ENCODE data around the gene ST3GAL2.
A peak's percentile ranks its signal among the peaks of the same experiment; 100 is the strongest.

ST3GAL2 gene

GRCh38 chr16:70437582-70438557 lies 1.0 kb downstream of the ST3GAL2 start:
- peak; percentile 70 for DNase-seq

DNA sequence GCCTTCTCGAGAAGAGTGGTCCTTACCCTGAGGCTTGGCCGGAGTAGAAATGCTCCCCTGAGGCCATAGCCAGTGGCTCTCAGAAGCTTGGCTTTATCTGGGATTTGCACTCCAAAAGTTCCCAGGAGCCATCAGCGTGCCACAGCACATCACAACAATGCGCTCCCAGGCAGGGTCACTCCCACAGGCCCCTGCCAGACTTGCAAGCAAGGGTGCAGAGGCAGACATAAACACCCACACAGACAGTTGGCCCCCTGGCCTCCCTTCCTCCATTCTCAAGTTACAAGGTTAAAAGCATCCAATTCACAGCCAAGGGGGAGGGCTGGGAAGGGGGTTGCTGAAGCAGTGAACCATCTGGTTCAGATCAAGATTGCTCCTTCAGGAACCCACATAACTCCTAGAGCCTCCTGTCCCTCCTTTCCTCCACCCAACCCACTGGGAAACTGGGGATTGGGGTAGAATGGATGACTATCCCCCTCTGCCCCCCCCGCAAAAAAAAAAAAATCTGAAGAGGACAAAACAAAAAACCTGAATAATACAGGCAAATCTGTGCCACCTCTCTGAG lies 1.8 kb downstream of the ST3GAL2 start:
- no peak for DNase-seq

DNA sequence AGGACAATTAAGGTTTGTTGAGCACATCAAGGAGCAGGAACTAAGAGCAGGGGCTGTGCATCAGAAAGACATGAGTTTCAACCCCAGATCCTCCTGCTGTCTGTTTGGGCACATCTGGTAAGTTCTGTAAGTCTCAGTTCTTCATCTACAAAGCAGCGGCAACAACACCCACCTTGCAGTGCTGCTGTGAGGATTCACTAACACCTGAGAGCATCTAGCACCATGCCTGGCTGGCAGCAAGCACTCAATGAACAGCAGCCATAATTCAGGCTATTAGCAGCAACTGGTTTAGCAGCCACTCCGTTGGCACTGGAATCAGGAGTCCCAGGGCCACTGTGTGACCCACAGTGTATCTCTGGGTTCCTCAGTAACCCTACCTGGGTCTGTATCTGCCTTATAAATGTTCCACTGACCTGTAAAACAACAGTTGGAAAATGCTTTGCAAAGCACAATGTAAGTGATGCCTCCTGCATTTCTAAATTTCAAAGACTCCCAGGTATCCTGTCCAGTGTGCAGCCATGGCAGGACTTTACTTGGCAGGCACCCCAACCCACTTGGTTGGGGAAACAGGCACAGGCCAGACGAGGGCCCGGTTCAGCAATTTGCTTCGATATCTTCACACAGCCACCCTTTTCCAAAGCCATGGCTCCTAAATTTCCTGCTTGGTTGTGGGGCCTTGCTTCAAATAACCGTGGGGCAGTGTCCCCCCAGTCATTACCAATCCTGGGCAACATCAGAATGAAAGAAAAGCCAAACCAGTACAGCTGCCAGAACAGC lies 4.2 kb downstream of the ST3GAL2 start:
- no peak for DNase-seq

- peak; percentile 40 for DNase-seq
Observed at GRCh38 chr16:70433458-70434103, 5.3 kb downstream of the ST3GAL2 start.

DNA sequence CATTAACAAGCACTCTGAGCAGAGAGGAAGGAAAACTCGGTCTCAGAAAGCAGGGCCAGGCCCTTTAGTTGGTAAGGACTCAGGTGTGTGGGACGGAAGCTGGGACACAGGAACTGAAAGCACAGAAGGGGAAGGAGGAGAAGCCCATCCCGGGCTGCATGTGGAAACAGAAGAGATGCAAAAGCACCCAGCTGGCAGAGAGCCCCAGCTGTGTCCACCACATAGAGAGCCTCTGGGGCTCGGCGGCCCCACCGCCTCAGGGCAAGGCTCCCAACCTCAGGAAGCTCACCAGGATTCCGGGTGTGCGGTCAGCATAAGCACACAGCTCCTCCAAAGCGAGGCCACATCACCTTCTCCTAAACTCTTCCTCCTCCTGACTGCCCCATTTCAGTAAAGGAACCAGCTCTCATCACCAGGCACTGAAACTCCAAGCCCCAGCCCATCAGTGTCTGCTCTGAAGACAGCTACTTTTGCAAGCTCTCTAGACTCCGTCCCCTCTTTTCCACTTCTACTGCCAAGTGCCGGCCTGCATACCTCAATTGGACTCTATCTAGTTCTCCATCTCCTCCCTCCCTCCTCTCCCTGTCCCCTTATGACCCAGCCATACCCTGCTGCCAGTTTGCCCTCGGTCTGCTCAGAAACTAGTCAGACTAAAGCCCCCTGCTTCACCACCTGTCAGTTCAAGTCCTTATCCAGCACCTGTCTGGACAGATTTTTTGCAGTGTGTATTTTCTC lies 6.0 kb downstream of the ST3GAL2 start:
- peak; percentile 78 for DNase-seq

DNA sequence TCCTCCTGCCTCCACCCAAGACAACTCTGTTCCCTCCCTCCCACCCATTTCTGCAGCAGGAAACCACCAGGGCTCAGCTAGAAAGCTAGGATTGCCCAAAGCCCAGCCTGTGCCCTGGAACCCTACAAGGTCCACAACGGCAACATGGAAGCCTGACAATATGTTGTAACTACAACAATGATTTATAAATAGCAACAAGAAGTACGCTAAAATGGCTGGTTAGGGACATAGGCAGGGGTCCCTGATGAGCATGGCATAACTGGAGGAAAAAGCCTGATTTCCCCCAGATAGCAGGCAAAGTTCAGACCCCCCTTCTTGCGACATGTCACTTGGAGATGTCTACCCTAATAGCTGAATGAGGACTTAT lies 6.6 kb downstream of the ST3GAL2 start:
- peak; percentile 49 for DNase-seq

DNA sequence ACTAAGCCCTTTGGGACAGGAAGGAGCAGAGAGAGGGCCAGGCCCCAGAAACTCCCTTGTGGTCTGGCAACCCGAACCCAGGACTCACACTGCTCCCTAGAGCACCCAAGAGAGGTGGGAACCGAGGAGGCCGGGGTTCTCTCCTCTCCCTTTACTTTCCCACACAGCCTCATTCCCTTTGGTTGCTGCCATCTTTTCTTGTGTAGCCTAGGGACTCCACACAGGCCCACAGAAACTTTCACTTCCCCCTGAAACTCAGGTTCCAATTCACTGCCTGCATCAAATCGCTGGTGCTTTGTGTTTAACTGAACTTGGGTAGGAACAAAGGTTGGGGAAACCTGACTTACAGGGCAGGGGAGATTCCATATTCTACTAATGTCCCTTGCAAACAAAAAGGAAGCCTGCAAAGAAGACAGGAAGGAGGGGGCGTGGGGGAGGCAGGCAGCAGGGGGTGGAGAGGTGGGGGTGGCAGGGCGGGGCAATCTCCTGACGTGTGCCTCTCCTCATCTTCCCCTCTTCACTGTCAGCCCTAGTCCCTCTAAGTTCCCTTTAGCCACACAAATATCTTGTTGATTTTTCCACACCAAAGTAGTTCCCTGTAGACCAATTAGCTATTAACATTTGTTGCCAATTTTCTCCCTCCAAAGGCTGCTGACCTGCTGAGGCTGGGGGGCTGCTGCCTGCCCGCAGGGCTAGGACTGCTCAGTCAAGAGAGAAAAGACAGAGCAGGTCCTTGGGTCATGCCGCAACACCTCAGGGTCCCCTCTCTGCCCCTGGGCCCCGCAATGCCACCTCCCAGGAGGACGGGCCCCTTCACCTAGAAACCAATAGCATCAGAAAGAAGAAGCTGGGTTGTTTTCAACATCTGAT lies 8.0 kb downstream of the ST3GAL2 start:
- DNase-seq: peak; percentile 95

- no peak for DNase-seq
Observed at GRCh38 chr16:70429888-70430666, 8.8 kb downstream of the ST3GAL2 start.

GRCh38 chr16:70428178-70428998 lies 10.5 kb downstream of the ST3GAL2 start:
- peak; percentile 97 for DNase-seq

- no peak for DNase-seq
Observed at GRCh38 chr16:70427786-70428177, 11.1 kb downstream of the ST3GAL2 start.

- no peak for DNase-seq
Observed at GRCh38 chr16:70422543-70422942, 16.4 kb downstream of the ST3GAL2 start.

DNA sequence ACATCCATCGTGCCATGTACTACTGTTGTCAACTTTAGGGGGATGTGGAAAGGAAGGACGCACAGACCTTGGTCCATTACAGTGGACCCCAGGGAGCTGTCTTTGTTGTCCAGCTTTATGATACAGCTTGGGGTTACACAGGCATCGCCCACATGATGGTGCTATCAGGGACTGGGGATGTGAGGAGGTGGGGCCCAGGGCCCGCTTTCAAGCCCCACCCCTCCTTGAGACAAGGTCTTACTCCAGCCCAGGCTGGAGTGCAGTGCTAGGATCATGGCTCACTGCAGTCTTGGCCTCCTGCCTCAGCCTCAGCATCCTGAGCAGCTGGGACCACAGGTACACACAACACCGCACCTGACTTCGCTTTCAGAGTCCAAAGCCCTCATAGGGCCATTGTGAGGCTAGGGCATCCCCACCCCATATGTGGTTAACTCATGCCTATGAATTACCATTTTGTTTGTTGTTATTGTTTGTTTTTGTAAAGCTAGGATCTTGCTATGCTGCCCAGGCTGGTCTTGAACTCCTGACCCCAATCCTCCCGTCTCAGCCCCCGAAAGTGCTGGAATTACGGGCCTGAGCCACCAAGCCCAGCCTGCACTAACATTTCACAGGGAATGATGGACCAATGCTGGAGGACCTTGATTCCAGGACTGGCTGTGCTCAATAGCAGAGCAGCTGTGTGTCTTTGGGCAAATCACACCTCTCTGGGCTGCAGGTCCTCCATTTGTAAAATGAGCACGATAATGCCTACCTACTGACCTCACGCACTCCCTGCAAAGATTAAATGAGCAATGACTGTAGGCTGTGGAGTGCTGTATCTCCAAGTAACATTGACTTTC lies 17.2 kb downstream of the ST3GAL2 start:
- DNase-seq: no peak

DNA sequence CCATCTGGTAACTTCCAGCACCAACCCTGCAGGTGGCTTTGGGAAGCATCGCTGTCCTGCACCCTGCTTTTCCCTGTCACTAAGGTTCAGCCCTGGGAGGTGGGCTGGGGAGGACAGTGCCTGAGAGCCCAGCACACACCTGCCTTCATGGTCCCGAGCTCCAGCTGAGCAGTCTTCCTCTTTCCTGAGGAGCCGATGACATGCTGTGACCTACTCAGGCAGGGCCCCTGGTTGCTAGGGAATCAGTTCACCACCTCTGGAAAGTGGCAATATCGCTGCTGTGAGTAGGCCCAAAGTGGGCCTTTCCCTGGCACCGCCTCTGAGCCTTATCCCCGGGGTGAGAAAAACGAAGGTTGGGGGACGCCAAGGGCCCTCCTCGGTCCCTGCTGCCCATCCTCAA lies 17.9 kb downstream of the ST3GAL2 start:
- DNase-seq: no peak

DNA sequence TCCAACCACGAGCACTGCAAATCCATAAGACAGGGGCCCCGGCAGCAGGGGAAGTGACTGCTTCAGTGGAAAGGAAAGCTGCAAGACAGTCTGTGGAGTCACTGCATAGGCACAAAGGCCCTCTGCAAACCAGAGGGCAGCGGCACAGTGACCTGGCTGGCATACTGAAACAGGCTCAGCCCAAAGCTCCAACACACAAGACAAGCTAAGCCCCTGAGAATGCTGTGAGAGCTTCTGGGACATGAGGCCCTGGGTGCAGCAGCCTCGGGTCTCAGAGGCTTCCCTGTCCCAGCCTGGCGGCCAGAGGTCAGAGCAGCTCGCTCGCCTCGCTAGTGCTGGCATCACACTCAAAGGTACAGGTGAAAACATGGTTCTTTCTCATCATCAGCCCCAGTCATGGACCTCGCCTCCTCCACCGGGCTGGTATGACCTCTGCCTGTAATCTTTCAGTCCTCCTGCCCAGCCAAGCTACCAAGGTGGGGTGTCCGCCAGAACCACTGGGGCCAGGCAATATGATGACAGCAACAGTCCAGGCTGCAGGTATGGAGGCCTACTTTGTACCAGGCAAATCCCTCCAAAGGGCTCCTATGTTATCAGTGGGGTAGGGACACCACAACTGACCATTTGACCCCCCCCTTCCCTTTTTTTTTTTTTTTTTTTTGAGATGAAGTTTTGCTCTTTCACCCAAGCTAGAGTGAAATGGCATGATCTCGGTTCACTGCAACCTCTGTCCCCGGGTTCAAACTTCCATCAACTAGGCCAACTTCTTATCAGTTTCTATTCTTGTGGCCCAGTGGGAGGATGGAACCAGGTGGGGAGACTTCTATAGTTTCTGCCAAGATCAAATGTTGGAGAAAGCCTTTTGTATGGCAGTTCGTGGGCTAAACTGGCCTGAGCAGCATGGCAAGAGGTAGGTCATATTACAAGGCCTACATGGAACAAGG lies 19.2 kb downstream of the ST3GAL2 start:
- DNase-seq: peak; percentile 26

- no peak for DNase-seq
Observed at GRCh38 chr16:70418993-70419318, 19.9 kb downstream of the ST3GAL2 start.

DNA sequence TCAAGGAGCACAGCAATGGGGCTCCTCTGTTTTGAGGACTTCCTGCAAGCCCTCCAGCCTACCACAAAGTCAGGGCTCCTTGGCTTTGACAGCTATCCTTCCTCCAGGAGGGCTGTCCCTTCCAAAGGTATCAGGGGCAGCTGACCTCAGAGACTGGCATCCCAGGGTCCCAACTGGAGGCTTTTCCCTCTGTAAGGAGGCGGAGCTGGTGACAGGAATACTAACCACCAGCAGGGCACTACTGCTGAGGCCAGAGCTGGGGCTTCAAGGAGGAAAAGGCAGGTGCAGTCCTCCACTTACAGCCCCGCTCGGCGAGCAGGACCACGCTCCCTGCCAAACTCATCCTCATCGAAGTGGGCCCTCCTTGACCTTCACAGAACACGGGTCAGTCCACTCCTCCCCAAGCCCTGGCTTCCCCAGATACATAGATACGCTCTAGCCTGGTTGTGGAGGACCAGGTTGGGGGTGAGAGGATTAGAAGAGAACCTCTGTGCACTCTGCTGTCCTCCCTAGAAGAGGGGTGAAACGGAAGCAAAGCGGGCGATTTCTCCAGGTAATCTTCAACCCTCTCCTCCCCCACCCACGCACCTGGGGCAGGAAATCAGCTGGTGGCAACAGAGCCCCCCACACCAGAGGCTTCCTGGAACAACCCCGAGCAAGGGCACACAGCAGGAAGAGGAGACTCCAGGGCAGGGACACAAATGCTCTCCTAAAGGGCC lies 20.5 kb downstream of the ST3GAL2 start:
- no peak for DNase-seq

DNA sequence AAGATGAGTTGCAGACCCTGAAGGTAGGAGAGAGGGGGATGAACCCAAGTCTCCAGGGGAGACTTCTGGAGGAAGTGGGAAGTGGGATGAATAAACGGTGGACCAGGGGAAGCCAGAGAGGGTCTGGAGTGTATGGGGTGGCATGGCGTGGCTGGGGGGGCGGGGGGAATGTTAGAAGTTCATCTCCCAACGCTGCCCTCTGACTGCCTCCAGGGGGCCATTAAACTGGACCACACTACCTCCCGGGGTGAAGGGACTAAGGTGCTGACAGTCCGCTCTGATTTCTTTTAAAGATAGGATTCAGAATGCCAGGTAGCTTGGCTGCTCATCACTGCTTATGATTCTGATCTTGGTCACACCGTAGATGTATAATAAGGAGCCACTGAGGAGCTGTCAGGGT lies 21.2 kb downstream of the ST3GAL2 start:
- DNase-seq: no peak
